MG63 (cell line): Measurements from ENCODE around the gene RAI1. TPM values are rescaled to one million over a fixed set of nuclear protein-coding genes. Genes with fewer than 3 reads are reported as not detected.

Experiments
- DNase-seq: peaks from one replicate; pipeline ENCODE4 v3.0.0-alpha.2; 2020
- H3K27me3 ChIP-seq: fragments of 250-450 bp; sonication (Bioruptor Pico); 2 replicates; pipeline ENCODE4 v1.5.1; 2020; ENCODE audit warnings: mild to moderate bottlenecking, moderate library complexity
- H3K36me3 ChIP-seq: fragments of 250-450 bp; sonication (Bioruptor Pico); 2 replicates; pipeline ENCODE4 v1.5.1; 2020; ENCODE audit warnings: mild to moderate bottlenecking, moderate library complexity
- H3K4me3 ChIP-seq: fragments of 250-450 bp; sonication (Bioruptor Pico); 2 replicates; pipeline ENCODE4 v1.5.1; 2020; ENCODE audit warnings: mild to moderate bottlenecking, moderate library complexity
- H3K9me3 ChIP-seq: fragments of 250-450 bp; sonication (Bioruptor Pico); 2 replicates; pipeline ENCODE4 v1.5.1; 2020; ENCODE audit warnings: mild to moderate bottlenecking, moderate library complexity
- total RNA-seq: library from RNA; depleted of rRNA; stranded (reverse); fragments of >200 nt; shearing (Covaris generic); gene quantifications from 2 replicates; pipeline ENCODE4 v1.2.3, GENCODE V29; 2014; ENCODE audit warnings: low replicate concordance

The RAI1 gene
- total RNA-seq, 1 experiment from 2014 or later: 7.1 TPM

DNA sequence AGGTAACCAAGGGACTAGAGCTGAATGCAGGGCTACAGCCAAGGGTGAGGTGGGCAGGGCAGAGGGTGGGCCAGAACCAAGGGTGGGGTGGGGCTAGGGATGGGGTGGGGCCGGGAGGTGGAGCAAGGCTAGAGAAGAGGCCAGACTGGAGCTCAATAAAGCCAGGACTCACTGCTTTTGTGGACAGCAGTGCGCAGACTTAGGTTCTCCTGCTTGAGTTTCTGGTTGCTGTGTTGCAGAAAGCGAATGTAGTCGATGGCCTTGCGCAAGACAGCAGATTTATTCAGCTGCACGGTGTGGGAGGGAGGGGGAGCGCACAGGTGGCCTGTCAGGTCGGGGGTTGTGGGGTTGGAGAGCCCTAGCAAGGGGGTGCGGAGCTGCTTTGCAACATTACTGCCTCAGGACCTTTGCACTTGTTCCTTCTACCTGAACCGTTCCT lies 136.8 kb downstream of the RAI1 start:
- Histone ChIP-seq H3K27me3 (no peaks in the 10 kb centered on the region), H3K36me3 (peaks cover 21% of the 10 kb centered on the region), H3K9me3 (no peaks in the 10 kb centered on the region), H3K4me3 (no peak overlapping the region)
- peak; percentile 46 for DNase-seq

DNA sequence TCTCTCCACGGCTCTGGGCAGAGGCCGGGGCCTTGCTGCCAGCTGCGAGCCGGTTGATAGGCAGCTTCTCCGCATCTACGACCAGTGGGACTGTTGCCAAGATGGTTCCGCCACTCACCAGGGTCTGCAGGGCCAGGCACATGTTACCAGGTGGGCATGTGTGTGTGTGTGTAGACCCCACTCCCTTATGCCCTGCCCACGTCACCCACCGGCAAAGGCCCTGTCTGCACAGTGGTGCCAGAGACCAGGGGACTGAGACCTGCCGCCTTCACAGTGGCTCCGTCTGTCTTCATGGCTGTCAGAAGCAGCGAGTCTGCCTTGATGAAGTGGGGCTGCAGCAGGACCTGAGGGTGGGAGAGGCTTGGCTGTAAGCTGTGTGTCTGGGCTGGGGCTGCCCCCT lies 137.9 kb downstream of the RAI1 start:
- peaks cover 21% of the 10 kb centered on the region for H3K36me3 ChIP-seq
- DNase-seq: no peak

GRCh38 chr17:17819561-17819995 lies 138.3 kb downstream of the RAI1 start:
- DNase-seq: peak; percentile 54
- H3K4me3 ChIP-seq: no peak overlapping the region
- no peaks in the 10 kb centered on the region for H3K27me3 ChIP-seq
- H3K36me3 ChIP-seq: peaks cover 21% of the 10 kb centered on the region
- H3K9me3 ChIP-seq: no peaks in the 10 kb centered on the region

More for the DNA sequence above, 137.9 kb downstream of the RAI1 start:
- Histone ChIP-seq H3K9me3 (no peaks in the 10 kb centered on the region), H3K4me3 (no peak overlapping the region), H3K27me3 (no peaks in the 10 kb centered on the region)

- peaks cover 21% of the 10 kb centered on the region for H3K36me3 ChIP-seq
- DNase-seq: no peak
- H3K27me3 ChIP-seq: no peaks in the 10 kb centered on the region
- H3K9me3 ChIP-seq: no peaks in the 10 kb centered on the region
- no peak overlapping the region for H3K4me3 ChIP-seq
Measured at GRCh38 chr17:17820046-17820445, 138.8 kb downstream of the RAI1 start.

DNA sequence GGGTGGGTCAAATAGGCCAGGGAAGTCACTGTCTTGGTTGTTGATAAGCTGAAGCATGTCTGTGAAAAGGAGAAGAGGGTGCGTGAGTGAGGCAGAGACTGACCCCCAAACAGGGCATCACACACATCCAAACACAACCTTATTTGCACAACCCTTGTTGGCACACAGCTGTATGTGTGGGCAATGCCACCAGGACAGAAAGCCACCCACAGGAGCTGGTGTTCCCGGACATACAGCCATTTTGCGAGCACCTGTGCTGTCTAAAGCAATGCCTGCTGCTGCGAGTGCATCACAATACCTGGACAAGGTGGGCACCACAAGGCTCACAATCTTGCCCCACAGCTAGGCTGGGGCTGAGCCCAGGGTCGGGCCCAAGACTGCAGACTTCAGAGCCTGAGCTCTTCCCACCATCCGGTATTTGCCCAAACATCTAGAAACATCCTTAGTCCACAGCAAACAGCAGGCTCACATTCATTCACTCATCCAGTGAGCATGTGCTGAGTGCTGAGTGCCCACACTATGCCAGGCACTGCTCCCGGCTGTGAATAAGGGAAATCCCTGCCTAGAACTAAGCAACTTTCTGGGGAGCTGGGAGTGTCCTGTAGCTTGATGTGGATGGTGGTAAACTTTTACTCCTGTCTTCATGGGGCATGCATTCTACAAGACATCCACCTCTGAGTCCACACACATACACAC lies 139.4 kb downstream of the RAI1 start:
- Histone ChIP-seq H3K27me3 (no peaks in the 10 kb centered on the region), H3K9me3 (no peaks in the 10 kb centered on the region), H3K4me3 (no peak overlapping the region), H3K36me3 (peaks cover 21% of the 10 kb centered on the region)
- no peak for DNase-seq

- Histone ChIP-seq H3K36me3 (peaks cover 21% of the 10 kb centered on the region), H3K4me3 (peak overlapping the region; percentile 44), H3K27me3 (no peaks in the 10 kb centered on the region), H3K9me3 (no peaks in the 10 kb centered on the region)
- DNase-seq: peak; percentile 83
Measured at GRCh38 chr17:17822189-17822588, 140.9 kb downstream of the RAI1 start.

DNA sequence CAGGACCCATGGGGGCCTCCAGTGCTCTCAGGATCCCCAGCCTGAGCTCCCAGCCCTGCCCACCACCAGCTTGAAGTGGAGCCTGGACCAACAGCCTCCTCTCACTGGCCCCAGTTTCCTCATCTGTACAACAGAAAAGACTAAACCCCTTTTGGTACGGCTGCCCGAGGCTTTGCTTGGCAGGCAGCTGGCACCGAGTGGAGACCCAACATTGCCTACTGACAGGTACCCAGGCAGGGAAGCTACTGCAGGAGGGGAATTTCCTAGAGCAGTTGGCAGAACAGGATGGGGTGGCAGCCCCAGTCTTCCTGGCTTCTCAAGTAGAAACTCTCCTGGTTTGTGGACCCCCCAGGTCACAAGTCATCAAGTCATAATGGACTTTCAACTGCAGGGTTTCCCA lies 141.4 kb downstream of the RAI1 start:
- H3K4me3 ChIP-seq: peak overlapping the region; percentile 44
- no peaks in the 10 kb centered on the region for H3K27me3 ChIP-seq
- DNase-seq: no peak
- peaks cover 19% of the 10 kb centered on the region for H3K36me3 ChIP-seq
- H3K9me3 ChIP-seq: no peaks in the 10 kb centered on the region

- Histone ChIP-seq H3K4me3 (peak overlapping the region; percentile 44), H3K9me3 (no peaks in the 10 kb centered on the region), H3K36me3 (peaks cover 15% of the 10 kb centered on the region), H3K27me3 (no peaks in the 10 kb centered on the region)
- DNase-seq: peak; percentile 84
Measured at GRCh38 chr17:17823433-17824118, 142.3 kb downstream of the RAI1 start.

GRCh38 chr17:17824119-17824782 lies 143.0 kb downstream of the RAI1 start:
- H3K9me3 ChIP-seq: no peaks in the 10 kb centered on the region
- no peak for DNase-seq
- H3K36me3 ChIP-seq: peaks cover 9% of the 10 kb centered on the region
- no peak overlapping the region for H3K4me3 ChIP-seq
- H3K27me3 ChIP-seq: no peaks in the 10 kb centered on the region

DNA sequence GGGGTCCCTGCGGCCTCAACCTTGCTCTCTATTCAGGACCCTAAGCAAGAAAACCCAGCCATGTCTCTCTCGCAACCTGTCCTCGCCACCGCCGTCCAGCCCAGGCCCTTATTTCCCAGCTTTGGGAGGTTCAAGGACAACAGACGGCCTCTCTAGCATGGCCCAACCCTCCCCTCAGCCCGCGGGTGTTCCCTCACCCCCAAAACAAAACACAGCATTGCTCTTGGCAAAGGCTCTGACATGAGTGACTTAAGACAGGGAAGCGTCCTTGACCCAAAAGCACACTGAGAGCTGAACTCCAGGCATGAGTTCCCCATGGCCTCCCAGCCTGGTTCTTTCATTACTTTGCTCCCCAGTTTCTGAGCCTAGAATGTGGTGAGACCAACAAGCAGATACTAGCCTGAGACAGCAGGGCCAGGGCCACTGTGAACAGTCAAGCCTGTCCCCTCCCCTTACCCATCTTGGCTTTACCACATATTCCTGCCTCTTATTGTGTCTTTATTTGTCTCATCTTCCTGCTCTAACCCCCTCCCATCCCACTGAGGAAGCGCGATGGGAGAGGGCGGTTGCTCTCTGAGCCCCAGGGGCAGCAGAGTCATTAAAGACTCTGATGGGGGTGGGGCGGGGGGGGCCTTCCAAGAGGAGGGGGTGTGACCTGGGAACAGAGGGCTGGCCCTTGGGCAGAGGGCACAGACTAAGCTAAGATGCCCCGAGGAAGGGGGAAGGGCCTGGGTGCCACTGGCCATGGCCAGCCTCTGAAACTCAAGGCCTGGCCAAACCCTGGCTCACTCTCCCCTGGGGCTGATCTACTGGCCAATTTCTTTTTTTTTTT lies 143.7 kb downstream of the RAI1 start:
- H3K9me3 ChIP-seq: no peaks in the 10 kb centered on the region
- H3K27me3 ChIP-seq: no peaks in the 10 kb centered on the region
- H3K4me3 ChIP-seq: no peak overlapping the region
- peak; percentile 68 for DNase-seq
- peaks cover 5% of the 10 kb centered on the region for H3K36me3 ChIP-seq

DNA sequence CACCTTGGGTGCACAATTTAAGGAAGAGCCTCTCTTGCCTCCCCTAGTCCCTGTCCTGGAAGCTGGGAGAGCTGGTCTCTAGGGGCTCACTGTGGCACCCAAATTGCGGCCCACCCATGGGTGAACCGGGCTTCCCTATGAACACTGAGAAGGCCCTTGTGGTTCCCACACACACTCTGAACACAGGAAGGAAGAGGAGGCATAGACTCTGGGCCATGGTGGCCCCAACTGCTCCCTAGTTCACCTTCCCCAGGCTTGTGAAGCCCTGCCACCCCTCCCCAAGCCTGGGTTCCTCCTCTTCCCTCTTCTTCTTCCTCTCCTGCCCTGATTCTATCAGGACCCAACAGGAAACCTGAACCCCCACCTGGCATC lies 145.1 kb downstream of the RAI1 start:
- H3K4me3 ChIP-seq: no peak overlapping the region
- DNase-seq: no peak

DNA sequence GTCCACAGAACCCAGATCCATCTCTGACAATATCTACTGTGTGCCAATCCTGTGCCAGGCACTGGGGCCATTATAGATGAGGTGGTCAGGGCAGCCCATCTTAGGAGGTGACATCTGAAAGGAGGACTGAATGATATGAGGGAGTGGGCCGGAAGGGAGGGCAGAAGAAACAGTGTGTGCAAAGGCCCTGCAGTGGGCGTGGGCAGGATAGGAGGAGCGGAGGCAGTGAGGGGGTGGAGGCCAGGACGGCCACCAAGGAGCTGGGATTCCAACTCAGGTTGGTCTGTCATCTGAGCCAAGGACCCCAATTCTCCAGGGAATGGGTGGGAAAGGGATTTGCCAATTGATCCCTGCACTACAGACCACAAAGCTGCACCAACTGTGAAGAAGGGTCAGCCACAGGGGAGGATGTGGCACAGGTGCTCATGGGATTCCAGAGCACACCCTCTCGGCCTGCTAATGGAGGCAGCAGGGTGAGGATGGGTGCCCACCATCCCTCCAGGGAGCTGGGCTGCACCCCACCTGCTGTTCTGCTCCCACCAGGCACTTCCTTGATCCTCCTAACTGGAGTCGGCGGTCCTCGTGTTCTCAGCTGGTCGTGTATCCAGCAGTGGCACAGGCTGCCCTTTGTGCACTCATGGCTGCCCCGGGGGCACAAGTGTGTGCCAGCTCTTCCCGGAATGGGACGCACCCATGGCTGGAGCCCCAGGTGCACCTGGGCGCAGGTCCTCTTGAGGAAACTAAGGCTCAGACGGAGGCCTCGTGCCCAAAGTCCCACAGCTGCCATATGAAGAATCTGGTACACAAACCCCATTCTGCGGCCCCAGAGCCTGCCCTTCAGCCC lies 145.9 kb downstream of the RAI1 start:
- Histone ChIP-seq H3K36me3 (peaks cover 6% of the 10 kb centered on the region; the same call in 1 of the 2 replicates), H3K9me3 (no peaks in the 10 kb centered on the region)
- no peak for DNase-seq

More for the DNA sequence above, 145.1 kb downstream of the RAI1 start:
- Histone ChIP-seq H3K9me3 (no peaks in the 10 kb centered on the region), H3K36me3 (peaks cover 5% of the 10 kb centered on the region; the same call in 1 of the 2 replicates), H3K27me3 (no peaks in the 10 kb centered on the region)

DNA sequence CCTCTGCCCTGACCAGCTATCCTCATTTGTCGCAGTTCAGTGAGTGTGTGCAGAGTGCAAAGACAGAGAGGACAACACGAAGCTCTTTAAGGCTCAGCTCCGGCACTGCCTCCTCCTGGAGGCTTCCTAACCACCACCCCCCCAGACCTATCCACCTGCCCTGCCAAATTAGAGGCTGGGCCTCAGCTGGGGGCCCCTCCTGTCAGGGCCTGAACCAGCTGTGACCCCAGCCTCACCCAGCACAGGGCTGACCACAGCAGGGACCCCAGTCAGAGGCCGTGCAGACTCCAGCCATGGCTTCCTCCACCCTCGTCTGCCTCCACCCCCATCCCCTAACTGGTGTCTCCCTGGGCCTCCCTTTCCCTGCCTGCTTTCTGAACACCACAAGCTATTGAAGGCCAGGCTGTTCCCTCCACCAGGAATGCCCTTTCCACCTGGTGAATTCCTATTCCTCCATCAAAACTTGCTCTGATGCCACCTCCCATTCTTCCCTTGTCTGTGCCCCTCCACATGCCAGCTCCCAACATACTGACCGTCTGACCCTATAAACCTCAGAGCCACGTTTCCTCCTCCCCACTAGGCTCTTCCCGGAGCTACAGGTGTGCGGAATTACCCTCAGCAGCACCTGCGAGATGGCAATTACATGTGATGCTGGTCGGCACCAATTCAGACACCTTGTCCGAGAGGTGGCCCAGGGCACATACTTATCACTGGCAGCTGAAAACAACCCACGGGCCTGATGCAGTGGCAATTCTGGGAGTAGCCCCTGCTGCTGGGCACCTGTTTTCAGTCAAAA lies 146.8 kb downstream of the RAI1 start:
- Histone ChIP-seq H3K27me3 (no peaks in the 10 kb centered on the region), H3K36me3 (peaks cover 5% of the 10 kb centered on the region; the same call in 1 of the 2 replicates), H3K9me3 (no peaks in the 10 kb centered on the region), H3K4me3 (no peak overlapping the region)
- DNase-seq: no peak

More for the DNA sequence above, 145.9 kb downstream of the RAI1 start:
- Histone ChIP-seq H3K4me3 (no peak overlapping the region), H3K27me3 (no peaks in the 10 kb centered on the region)

- H3K36me3 ChIP-seq: peaks cover 9% of the 10 kb centered on the region; the same call in 1 of the 2 replicates
- H3K27me3 ChIP-seq: no peaks in the 10 kb centered on the region
- no peak overlapping the region for H3K4me3 ChIP-seq
- DNase-seq: no peak
- H3K9me3 ChIP-seq: no peaks in the 10 kb centered on the region
Measured at GRCh38 chr17:17830269-17830567, 149.0 kb downstream of the RAI1 start.

DNA sequence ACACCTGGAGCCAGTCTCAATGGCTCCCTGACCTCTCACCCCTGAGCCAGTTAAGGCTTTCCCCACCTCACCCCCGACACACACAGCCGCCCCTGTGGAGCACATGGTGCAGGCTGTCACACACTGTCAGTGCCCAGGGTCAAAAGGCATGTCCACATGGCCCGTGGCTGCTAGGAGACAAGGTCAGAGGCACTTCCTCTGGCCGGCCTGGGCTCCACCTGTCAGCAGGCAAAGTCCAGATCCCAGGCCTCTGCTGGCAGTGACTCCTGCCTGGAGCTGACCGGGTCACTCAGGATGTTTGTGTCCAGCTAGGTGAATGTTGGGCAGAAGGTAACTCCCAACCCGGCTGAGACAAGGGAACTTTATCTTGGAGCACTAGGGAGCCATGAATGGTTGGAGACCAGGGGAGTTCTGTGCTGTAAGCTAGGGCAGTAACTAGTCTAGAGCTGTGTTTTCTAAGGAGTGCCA lies 149.5 kb downstream of the RAI1 start:
- DNase-seq: no peak
- Histone ChIP-seq H3K27me3 (no peaks in the 10 kb centered on the region), H3K9me3 (no peaks in the 10 kb centered on the region), H3K36me3 (peaks cover 13% of the 10 kb centered on the region), H3K4me3 (no peak overlapping the region)
